MM.1S (cell line): ENCODE results near the gene HRCT1.
"Not testable (repeated sequence)": the region's sequence is repeated elsewhere in the genome, so short reads cannot be mapped to it uniquely, and the experiment has no call there.

Source experiments
- DNase-seq: peaks from one replicate; pipeline ENCODE4 v3.0.0-alpha.2; 2015
- H2AFZ ChIP-seq: fragments of 300-600 bp; sonication (generic); 2 replicates; pipeline ENCODE4 v1.6.0; 2016; ENCODE audit warnings: antibody characterized with exemption, low read length
- H3F3A ChIP-seq: fragments of 300-600 bp; sonication (generic); 2 replicates; pipeline ENCODE4 v1.6.1; 2016; ENCODE audit warnings: mild to moderate bottlenecking, antibody characterized with exemption, low read length, moderate library complexity, mixed read lengths; ENCODE audit not compliant: insufficient read depth
- H3K27ac ChIP-seq: fragments of 300-600 bp; sonication (generic); 2 replicates; pipeline ENCODE4 v1.5.1; 2016; ENCODE audit warnings: mild to moderate bottlenecking, low read length
- H3K27me3 ChIP-seq: fragments of 300-600 bp; sonication (generic); replicated peaks from 2 replicates; pipeline ENCODE4 v1.6.0; 2016; ENCODE audit warnings: low read length; ENCODE audit not compliant: insufficient read depth
- H3K36me3 ChIP-seq: fragments of 300-600 bp; sonication (generic); replicated peaks from 2 replicates; pipeline ENCODE4 v1.6.1; 2016; ENCODE audit warnings: mild to moderate bottlenecking, low read length, mixed read lengths; ENCODE audit not compliant: insufficient read depth
- H3K4me1 ChIP-seq: fragments of 300-600 bp; sonication (generic); 2 replicates; pipeline ENCODE4 v1.6.1; 2016; ENCODE audit warnings: low read length, mixed read lengths
- H3K4me2 ChIP-seq: fragments of 300-600 bp; sonication (generic); 2 replicates; pipeline ENCODE4 v1.6.0; 2016; ENCODE audit warnings: low read depth, low read length
- H3K4me3 ChIP-seq: fragments of 300-600 bp; sonication (generic); 2 replicates; pipeline ENCODE4 v1.5.1; 2016; ENCODE audit warnings: low read length, mixed read lengths
- H3K79me2 ChIP-seq: fragments of 300-600 bp; sonication (generic); 2 replicates; pipeline ENCODE4 v1.6.1; 2016; ENCODE audit warnings: mixed run types, low read length, mixed read lengths
- H3K9ac ChIP-seq: fragments of 300-600 bp; sonication (generic); 2 replicates; pipeline ENCODE4 v1.6.1; 2016; ENCODE audit warnings: low read length, mixed read lengths
- H3K9me2 ChIP-seq: fragments of 300-600 bp; sonication (generic); replicated peaks from 2 replicates; pipeline ENCODE4 v1.6.1; 2016; ENCODE audit warnings: mild to moderate bottlenecking, low read length, mixed read lengths; ENCODE audit not compliant: insufficient read depth
- H3K9me3 ChIP-seq: fragments of 300-600 bp; sonication (generic); replicated peaks from 2 replicates; pipeline ENCODE4 v1.6.1; 2016; ENCODE audit warnings: mild to moderate bottlenecking, low read length, mixed read lengths; ENCODE audit not compliant: insufficient read depth
- H4K20me1 ChIP-seq: fragments of 300-600 bp; sonication (generic); 2 replicates; pipeline ENCODE4 v1.6.1; 2016; ENCODE audit warnings: mild to moderate bottlenecking, low read length, moderate library complexity, mixed read lengths; ENCODE audit not compliant: insufficient read depth
- EZH2 ChIP-seq: fragments of 300-600 bp; sonication (generic); optimal IDR thresholded peaks from 2 replicates; pipeline ENCODE3; 2017; ENCODE audit warnings: low read depth, mild to moderate bottlenecking, antibody characterized with exemption, low read length, mixed read lengths
- EZH2phosphoT487 ChIP-seq: fragments of 300-600 bp; sonication (generic); IDR thresholded peaks from 2 replicates; pipeline ENCODE4 v1.6.1; 2018; ENCODE audit warnings: antibody characterized with exemption, low read length
- TF ChIP-seq, protein P1 (sequence below): fragments of 300-600 bp; sonication (generic); IDR thresholded peaks from 2 replicates; pipeline ENCODE4 v1.5.1; 2016; ENCODE audit warnings: antibody characterized with exemption, low read length, mixed read lengths

HRCT1 gene

DNA sequence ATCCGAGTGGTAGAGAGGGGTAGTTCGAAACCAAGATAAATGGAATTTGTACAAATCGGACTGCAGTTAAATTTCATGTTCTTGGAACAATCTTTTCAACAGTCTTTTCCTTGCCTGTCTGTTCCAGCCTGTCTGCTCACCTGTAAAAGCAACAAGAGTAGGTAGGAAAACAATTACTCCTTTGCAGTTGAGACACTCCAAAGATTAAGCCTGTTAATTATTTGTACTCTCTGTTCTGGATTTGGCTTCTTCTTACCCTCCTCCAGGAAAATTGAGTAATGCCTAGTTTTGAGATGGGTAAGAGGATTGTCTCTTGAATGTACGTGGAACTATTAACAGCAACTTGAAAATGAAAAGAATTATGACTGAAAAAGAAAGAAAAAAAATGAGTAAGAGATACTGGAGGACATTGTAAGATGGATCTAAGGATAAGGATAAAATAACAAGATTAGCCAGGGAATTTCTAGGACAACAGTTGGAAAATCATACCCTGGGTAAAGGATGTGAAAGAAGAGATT lies 27.6 kb downstream of the HRCT1 start:
- Histone ChIP-seq H3K4me1 (peaks cover 18% of the 10 kb centered on the region), H3K4me3 (no peak overlapping the region), H3F3A (peaks cover 6% of the 10 kb centered on the region), H3K4me2 (peak overlapping the region; percentile 44; the same call in 1 of the 2 replicates), H3K9me2 (no peaks in the 10 kb centered on the region), H3K9ac (no peak overlapping the region), H4K20me1 (no peaks in the 10 kb centered on the region), H3K27me3 (no peaks in the 10 kb centered on the region), H3K9me3 (no peaks in the 10 kb centered on the region), H3K79me2 (no peaks in the 10 kb centered on the region), H3K27ac (no peak overlapping the region), H3K36me3 (no peaks in the 10 kb centered on the region), H2AFZ (no peak overlapping the region)
- no peak for DNase-seq
- TF ChIP-seq EZH2 = no peak
- TF ChIP-seq EZH2phosphoT487 = no peak
- TF ChIP-seq, protein P1, sequence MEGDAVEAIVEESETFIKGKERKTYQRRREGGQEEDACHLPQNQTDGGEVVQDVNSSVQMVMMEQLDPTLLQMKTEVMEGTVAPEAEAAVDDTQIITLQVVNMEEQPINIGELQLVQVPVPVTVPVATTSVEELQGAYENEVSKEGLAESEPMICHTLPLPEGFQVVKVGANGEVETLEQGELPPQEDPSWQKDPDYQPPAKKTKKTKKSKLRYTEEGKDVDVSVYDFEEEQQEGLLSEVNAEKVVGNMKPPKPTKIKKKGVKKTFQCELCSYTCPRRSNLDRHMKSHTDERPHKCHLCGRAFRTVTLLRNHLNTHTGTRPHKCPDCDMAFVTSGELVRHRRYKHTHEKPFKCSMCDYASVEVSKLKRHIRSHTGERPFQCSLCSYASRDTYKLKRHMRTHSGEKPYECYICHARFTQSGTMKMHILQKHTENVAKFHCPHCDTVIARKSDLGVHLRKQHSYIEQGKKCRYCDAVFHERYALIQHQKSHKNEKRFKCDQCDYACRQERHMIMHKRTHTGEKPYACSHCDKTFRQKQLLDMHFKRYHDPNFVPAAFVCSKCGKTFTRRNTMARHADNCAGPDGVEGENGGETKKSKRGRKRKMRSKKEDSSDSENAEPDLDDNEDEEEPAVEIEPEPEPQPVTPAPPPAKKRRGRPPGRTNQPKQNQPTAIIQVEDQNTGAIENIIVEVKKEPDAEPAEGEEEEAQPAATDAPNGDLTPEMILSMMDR = no peak

DNA sequence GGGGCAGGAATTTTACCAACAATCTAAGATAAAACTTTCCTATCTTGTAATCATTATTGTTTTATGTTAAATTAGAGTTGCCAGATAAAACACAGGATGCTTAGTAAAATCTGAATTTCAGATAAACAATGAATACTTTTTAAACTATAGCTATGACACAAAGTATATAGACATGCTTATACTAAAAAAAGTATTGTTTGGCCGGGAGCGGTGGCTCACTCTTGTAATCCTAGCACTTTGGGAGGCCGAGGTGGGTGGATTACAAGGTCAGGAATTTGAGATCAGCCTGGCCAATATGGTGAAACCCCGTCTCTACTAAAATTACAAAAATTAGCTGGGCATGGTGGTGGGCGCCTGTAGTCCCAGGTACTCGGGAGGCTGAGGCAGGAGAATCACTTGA lies 28.1 kb downstream of the HRCT1 start:
- not testable (repeated sequence) for H3F3A ChIP-seq, H3K27ac ChIP-seq, H3K4me3 ChIP-seq, H3K9ac ChIP-seq, DNase-seq, H3K79me2 ChIP-seq, H3K36me3 ChIP-seq, H3K4me2 ChIP-seq, H3K9me2 ChIP-seq, H3K9me3 ChIP-seq, H2AFZ ChIP-seq, H4K20me1 ChIP-seq, H3K27me3 ChIP-seq
- H3K4me1 ChIP-seq = peaks cover 19% of the 10 kb centered on the region

DNA sequence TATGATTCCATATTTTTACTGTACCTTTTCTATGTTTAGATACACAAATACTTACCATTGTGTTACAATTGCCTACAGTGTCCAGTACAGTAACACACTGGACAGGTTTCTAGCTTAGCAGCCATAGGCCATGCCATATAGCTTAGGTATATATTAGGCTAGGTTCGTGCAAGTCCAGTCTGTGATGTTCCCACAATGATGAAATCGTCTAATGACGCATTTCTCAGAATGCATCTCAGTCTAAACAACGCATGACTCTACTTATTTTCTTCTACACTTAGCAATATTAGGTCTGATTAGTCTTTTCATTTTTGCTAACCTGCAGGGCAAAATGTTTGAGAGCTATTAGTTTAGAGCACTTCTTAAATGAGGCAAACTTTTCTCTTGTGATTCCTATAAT lies 29.3 kb downstream of the HRCT1 start:
- no peak overlapping the region for H3K9ac ChIP-seq
- H3K4me2 ChIP-seq = no peak overlapping the region
- peaks cover 30% of the 10 kb centered on the region for H3K4me1 ChIP-seq
- peaks cover 12% of the 10 kb centered on the region for H3F3A ChIP-seq
- H4K20me1 ChIP-seq = no peaks in the 10 kb centered on the region
- H3K9me2 ChIP-seq = no peaks in the 10 kb centered on the region
- H3K27me3 ChIP-seq = no peaks in the 10 kb centered on the region
- no peaks in the 10 kb centered on the region for H3K9me3 ChIP-seq
- TF ChIP-seq EZH2phosphoT487 = no peak
- TF ChIP-seq EZH2 = no peak
- TF ChIP-seq, protein P1 = no peak
- H2AFZ ChIP-seq = no peak overlapping the region
- H3K79me2 ChIP-seq = no peaks in the 10 kb centered on the region
- H3K27ac ChIP-seq = no peak overlapping the region
- no peak for DNase-seq
- no peak overlapping the region for H3K4me3 ChIP-seq
- no peaks in the 10 kb centered on the region for H3K36me3 ChIP-seq

DNA sequence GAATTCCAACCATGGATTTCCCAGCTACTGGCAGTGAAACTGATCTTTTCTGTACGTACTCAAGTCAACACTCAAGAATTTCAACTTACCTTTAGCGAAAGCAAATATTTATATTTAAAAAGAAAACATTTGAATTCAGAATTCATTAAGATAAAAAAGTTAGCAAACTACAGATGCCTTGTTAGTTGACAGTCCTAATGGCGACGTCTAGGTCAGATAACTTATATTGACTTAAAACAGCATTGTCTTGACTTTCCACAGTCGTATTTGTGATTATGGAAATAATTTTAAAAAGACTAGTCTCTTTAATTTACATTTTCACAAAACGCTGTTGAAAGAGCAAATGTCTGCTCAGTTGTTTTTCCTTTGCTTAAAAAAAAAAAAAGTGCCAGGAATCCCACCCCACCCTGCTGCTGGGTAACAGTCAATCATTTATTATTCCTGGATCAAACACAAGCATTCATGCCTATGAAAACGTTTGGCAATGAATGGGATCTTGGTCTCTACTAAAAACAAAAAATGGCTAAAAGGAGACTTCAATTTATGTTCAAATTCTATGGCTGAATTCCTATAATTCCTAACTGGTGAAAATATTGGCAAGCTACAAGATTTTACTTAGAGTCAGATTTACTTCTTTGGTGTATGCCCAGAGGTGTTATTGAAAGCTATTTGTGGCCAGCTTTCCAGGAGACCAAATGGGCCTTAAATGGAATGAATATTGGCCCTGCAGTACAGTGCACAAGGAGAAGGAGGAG lies 29.9 kb downstream of the HRCT1 start:
- H3K27ac ChIP-seq = no peak overlapping the region
- DNase-seq = no peak

More for the DNA sequence above, 29.9 kb downstream of the HRCT1 start:
- Histone ChIP-seq H3F3A (peaks cover 19% of the 10 kb centered on the region), H3K36me3 (no peaks in the 10 kb centered on the region), H3K9me3 (no peaks in the 10 kb centered on the region), H3K9ac (no peak overlapping the region), H3K27me3 (no peaks in the 10 kb centered on the region), H3K4me3 (no peak overlapping the region), H4K20me1 (no peaks in the 10 kb centered on the region), H3K4me2 (no peak overlapping the region), H2AFZ (no peak overlapping the region), H3K79me2 (no peaks in the 10 kb centered on the region), H3K9me2 (no peaks in the 10 kb centered on the region), H3K4me1 (peaks cover 37% of the 10 kb centered on the region)
- TF ChIP-seq EZH2 (no peak), EZH2phosphoT487 (no peak)
- TF ChIP-seq, protein P1 = no peak
